ENCODE measurements around the gene DPEP3.

DPEP3 gene

DNA sequence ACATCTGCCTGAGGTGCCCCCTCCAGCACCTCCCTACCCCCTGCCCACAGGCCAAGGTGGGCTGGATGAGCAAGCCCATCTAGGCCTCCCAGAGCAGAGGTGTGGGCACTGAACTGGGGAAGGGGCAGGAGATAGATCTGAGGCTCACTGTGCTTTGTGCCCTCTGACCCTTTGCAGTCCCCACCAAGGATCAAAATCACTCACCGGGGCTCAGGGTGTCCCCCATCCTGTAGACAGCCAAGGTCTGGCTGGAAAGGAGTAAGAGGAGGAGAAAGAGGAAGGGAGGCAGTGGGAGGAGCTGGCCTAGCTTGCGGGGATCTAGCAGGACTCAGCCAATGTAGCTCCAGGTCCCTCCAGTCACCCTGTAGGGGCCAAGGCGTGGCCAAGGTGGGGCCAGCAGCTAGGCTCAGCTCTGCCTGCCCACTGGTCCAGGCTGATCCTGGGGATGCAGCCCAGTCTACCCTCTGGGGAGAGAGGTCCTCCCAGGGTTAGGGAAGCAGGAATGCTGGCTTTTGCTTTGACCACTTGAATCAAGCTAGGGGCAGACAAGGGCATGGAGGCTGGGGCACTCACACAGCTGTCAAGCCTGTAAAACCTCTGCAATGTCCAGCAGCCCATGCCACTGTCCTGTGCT lies 13.6 kb downstream of the DPEP3 start:
- no peak for DNase-seq

DNA sequence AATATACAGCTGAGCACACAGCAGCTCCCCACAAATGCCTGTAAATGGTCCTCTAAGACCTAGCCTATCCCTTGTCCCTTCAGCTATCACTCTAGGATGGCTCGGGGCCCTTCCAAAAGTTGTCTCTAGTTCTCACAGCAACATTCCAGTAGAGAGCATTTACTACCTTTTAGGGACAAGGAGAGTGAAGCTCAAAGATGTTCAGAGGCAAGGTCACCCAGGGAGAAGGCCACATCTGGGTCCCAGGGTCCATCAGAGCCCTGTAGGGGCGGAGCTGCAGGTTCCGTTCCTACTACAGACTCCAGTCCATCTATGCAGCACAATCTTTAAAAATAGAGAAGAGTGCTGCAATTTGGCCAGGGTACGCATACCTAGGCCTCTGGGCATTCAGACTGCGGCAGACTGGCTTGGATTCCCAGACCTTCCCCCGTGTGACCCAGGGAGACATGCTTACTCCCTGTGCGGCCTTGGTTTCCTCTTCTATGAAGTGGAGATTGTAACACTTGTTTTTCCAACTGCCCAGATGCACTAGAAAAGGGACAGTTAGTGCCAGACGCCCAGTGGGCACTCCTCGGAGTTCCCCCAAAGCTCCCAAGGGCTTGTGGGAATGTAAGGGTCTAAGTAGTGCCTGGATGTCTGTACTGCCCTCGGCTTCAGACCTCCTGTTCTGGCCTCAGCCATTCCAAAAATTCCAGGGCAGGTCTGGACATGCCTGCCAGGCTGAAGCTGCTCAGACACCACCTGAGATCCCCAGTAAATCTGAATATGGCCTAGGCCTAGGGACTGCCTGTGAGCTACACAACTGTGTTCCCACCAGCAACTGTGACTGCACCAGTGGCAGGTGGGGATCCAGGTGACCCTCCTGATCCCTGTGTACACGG lies 14.4 kb downstream of the DPEP3 start:
- DNase-seq, result no peak

DNA sequence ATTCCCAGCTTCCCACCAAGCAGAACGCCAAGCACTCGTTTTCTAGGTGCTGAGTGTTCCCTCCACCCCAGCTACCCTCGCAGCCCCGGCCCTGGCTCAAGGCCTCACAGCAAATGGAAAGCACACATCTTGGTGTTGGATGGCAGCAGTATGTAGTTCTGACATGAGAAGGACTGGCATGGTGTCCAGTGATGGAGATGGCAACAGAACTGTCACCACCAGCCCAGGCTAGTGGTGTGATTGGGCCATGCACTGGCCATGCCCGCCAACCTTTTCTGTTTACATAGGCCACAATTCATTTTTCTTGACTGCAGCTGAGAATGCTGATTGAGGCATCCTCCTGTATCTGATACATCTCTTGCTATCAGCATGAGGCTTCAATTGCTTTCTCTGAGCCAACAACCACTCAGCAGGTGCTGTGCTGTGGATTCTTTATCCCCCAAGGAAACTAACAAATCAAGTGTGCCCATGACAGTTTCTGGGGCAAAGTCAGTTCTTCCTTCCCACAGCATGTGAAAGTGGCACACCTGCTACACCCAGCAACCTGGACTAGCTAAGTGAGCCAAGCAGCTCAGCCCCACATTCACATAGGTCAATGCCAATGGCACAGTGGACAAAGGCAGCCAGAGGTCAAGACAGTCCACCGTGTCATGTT lies 15.7 kb downstream of the DPEP3 start:
- DNase-seq, result no peak

DNA sequence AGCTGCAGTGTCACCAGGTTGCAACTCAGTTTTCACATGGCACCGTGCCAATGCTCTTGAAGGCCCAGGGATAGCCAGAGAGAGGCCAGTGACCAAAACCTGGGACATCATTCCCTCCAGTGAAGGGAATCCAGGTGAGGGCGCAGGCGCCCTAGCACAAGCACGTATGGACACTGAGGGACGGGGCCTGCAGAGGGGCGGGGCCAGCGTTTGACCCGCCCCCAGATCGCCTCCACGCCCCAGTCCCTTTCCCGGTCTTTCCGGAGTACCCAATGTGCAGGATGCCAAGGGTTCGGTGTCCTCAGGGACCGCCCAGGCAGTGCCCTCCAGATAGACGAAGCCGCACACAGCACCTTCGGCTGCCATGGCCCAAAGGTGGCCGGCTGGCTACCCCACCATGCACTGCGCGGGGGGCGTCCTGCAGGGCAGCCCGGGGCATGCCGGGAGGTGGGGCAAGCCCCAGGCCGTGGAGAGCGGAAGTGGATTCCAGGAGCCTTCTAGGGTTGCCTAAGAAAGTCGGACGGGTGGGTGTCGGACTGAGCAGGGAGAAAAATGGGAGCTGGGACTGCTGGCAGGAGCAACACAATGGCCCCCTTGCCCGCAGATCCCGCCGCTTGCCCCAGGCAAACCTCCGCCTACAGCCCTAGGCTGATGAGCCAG lies 16.5 kb downstream of the DPEP3 start:
- no peak for DNase-seq

DNA sequence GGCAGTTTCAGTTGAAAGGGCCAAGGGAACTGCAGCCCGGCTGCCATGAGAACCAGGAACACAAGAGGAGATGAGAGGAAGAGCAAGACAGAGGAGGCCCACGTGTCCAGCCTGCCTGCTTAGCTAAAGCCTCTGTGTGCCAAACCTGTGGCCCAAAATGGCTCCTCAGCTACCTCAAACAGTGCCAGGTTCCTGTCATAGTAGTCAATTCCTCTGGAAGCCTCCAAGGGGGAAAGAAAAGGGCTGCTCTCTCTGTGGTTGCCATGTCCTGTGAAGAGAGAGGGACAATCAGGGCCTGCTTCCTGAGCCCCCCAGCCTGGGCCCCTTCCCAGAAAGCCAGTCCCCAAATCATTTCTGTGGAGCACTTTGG lies 17.0 kb downstream of the DPEP3 start:
- DNase-seq, result no peak

DNA sequence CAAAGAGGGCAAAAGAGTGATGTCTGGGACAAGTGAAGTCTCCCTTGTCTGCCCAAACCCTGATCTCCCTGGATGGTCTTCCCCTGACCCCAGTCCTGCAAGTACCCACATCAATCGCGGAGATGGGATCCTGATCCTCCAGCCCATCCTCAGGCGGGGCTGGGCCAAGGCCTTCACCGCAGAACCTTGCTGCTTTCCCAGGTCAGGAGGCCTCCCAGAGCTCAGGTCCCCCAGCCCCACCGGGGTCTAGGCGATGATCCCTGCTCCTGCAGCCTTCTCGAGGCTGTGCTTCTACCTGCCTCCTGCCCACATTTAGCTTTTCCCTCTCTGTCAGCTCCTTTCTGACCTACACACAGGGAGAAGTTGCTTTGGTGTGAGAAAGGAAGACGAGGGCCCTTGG lies 18.2 kb downstream of the DPEP3 start:
- DNase-seq, result no peak

DNA sequence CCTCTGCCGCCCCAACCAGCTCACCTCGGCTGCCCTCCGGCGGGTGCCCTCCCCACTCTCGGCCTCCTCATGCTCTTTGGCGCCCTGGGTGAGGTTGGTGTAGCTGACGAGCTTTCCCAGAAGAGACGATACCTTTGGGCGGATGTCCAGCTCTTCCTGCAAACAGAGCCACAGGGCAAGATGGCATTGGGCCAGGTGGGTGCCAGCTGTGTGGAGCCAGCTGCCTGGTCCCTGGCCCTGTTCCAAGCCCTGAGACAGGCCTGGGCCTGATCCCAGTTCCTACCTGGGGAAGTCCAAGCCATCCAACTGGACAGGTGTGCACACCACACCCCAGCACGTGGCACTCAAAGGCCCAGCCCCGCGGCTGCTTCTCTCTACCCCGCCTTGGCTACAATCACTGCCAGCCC lies 18.7 kb downstream of the DPEP3 start:
- no peak for DNase-seq

DNA sequence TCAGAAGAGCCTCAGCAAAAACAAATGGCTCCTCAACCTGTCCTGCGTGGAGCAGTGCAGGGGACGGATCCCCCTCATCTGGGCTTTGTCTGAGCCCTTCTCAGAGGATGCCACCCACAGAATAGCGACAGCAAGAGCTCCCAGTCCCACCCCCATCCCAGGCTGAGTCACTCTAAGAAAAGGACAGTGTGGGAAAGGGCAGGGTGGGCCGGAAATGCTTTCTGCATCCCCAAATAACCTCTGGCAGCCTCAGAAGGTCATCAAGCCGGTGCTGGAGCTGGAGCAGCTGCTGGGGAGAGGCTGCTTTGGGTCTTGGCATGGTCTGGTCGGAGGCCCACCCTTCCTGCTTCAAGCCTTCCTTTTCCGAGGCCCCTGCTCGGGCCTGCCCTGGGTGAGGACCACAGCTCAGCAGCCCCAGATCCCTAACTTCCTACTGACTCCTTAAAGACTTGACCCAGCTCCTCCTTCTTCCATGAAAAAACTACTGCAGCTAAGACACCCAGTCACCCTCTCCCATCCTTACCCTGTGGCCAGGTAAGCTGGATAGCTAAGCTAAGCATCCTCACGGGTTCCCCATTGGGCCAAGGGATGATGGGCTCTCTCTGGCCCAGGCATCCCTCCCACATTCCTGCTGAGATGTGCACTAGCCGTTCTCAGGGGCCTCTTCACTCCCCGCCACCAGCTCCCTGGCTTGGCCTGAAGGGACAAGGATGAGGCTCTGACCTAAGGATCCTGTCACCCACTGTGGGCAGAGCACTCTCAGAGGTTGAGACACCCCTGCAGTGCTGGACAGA lies 20.6 kb downstream of the DPEP3 start:
- no peak for DNase-seq

DNA sequence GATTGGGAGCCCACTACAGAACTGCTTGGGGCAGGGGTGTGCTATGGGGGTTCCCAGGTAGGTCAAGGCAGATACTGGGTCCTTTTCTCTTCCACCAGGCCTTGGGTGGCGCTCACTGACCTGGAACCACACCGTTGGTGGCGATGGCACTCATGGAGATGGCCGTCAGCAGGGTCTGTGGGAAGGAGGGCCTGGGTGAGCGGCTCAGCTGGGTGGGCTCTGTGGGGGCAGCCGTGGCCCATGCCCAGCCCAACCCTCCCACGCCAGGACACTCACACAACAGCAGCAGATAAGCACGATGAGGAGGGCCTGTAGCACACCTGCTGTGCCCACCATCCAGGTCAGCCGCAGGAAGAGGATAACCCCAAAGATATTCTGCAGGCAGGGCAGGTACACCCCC lies 22.7 kb downstream of the DPEP3 start:
- no peak for DNase-seq

DNA sequence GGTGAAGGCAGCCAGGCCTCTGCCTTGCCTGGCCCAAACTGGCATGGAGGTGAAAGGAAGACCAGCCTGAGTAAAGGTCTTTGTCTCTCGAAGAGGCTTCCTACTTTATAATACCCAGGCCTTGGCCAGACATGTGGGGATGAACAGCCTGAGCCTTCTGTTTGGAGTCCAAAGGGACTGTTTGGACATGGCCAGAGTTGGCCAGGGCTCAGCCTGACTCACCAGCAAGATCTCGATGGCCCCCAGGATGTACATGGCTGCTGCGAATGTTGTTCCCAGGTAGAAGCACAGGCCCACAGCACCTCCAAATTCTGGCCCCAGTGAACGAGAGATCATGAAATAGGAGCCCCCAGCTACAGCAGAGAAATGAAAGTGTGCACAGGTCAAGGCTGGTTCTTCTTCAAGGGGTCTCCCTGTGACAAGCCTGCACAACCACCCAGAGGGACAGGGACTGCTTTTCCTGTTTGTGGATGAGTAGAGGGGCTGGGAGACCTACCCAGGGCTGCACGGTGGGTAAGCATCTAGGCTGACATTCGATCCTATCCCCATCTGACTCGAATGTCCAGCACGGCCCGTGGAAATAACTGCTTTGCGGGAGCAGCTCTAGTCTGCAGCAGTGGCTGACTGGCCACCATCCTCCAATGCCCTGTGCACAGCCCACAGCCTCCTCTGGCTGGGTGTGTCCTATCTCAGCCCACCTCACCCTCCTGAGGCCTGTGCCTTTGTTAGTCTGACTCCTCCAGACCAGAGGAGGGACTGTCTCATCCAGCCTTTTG lies 25.7 kb downstream of the DPEP3 start:
- DNase-seq, result no peak

DNA sequence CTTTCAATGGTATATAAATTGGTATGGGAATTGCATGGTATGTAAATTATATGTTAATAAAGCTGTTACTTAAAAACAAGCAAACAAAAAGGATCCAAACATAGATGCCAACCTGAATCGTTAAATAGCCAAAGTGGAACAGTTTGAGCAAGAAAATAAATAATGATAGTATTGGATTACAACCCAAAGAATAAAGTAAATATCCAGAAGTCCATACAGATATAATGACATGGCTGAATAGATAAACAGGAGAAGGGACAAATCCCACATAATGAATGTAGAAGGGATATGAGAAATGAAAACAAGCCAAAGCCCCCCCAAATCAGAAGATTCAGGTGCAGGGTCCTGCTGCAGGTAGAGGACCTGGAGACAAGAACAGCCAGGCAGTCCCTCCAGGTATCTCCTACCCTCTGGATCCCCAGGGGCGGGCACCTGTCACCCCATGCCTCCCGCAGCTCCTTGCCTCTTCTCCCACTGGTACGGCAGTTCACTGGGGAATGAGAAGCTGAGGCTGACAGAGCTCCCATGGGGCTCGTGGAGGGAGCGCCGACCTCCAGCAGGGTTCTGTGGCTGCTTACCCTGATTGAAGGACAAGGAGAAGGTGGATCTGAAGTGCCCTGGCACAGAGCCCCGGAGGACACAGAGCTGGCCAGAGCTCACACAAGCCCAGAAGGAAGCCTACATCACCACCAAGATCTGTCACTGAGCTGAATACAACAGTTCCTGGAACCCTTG lies 26.5 kb downstream of the DPEP3 start:
- no peak for DNase-seq

DNA sequence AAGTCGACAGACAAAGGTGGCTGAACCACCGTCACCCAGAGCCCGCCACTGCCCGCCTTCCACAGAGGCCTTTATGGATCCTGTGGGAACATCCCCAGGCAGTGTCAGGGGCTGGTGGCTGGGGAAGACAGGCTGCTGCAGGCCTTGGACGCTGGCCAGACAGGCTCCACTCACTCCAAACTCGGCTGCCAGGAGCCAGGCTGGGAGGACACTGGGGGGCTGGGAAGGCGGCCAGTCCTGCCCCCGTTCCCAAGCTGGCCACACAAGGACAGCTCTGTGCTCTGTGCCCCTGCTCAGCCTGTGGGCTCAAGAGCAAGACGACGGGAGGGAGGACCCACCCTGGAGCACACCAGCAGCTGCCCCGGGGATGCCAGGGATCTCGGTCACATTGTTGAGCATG lies 28.8 kb downstream of the DPEP3 start:
- no peak for DNase-seq

DNA sequence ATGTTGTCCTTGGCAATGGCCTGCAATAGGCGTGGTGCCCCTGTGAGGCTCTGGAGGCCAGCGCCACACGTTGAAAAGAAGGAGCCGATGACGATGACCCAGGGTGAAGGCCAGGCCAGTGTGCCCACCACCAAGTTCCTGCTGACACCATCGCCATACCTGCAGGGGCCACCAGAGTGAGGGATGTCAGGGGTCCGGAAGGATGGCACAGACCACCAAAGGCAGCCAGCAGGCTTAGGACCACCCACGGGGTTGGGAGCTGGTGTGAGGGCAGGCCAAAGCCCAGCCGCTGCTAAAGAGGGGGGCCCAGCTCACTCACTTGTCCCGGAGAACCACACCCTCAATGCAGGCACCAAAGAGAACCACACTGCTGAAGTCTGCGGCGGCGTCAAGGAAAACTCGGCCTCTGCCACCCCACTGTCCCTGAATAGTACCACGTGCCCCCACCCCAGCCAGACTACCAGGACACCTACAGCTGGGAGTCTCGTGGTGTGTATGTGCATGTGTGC lies 29.9 kb downstream of the DPEP3 start:
- no peak for DNase-seq

DNA sequence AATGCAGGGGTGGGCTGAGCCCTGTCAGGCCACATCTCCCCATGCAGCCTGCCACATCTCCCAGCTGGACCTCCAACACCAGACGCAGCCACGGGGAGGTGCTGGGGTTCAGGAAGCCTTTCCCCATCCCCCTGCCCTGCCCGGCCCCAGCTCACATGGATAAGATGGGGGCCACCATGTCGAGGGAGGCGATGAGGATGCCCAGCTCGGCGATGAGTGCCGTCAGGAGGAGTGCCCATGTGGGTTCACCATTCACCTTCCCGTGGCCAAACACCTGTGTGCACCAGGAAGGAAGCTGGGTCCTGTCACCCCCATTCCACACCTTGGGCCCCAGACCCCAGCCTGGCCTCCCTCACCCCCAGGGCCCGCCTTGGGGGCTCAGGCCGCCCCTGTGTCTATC lies 30.7 kb downstream of the DPEP3 start:
- no peak for DNase-seq

DNA sequence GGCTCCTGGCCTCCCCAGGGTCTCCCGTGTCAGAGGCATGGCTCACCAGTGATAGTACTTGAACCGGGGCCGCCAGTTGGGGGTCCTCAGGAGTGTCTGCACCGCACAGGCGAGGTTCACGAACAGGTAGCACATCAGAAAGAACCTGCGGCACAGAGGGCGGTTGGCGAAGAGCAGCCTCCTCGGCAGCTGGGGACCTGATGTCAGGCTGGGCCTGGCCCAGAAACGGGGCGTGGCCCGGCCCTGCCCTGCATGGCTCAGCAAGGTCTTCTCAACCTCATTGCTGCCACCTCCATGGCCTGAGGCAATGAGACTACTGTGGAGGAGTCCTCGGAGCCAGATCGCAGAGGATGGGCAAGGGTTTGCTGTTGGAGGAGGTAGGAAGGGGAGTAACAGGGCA lies 32.3 kb downstream of the DPEP3 start:
- DNase-seq, result no peak

DNA sequence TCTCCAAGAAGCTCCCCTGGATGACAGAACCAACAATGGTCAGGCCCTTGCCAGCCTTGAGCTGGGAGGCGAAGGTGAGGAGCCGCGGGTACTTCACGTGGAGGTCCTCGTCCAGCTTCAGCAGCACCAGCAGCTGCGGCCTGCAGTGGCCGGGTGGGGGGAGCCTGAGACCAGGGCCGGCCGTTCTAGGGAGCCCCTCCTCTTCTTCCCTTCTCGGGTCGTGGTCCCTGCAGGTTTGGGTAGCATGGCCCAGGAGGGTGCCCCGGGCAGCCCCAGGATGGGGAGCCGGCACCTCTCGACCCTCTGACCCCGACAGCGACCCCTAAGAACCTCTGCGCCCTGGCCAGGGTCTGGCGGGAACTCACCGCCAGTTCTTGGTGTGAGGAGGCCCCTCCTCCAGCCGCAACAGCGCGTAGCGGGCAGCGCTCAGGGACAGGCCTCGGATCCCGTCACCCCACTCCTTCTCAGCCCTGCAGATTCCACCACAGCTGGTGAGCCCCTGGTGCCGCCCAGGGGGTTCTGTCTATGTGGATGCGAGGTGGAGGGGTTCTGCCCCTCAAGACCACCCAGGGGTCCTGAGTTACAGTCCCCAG lies 33.2 kb downstream of the DPEP3 start:
- no peak for DNase-seq

DNA sequence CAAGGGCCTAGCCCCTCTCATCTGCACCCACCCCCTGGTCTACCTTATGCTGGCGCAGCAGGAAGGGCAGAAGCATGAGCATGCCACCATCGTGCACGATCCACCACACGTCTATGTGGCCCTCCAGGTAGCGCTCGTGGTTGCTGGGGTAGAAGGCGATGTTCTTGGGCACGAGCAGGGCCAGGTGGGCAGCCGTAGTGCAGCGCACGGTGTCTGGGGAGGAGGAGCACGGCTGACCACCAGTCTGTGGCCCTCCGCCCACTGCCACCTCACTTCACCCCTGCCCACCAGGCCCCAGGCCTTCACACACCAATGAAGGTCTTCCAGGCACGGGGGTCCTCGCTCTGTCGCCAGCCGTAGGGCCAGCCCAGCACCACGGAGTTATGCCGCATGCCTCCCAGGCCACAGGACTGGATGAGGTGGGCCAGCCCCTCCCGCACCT lies 34.1 kb downstream of the DPEP3 start:
- no peak for DNase-seq

DNA sequence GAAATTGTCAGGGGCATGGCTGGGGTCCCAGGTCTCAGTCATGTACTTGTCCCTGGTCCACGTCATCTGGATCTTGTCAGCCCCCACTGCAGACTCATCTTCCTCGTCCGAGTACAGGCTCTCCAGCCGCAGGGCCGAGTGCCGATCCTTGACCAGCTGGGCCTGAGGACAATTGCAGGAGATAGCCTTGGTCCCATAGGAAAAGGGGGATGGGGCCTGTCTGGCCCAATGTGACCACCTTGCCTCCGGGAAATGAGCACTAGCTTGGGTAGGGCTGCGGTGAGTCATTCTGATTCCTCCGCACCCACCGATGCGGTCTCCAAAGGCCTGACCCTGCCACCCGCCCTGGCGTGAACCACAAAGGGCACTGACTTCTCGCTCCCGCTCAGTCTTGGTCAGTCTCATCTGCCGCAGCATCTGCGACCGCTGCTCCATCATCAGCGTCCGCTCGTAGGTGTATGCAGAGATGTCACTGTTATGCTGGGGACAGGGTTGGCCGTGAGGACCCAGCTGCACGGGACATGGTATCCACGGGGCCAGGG lies 34.8 kb downstream of the DPEP3 start:
- DNase-seq, result no peak

DNA sequence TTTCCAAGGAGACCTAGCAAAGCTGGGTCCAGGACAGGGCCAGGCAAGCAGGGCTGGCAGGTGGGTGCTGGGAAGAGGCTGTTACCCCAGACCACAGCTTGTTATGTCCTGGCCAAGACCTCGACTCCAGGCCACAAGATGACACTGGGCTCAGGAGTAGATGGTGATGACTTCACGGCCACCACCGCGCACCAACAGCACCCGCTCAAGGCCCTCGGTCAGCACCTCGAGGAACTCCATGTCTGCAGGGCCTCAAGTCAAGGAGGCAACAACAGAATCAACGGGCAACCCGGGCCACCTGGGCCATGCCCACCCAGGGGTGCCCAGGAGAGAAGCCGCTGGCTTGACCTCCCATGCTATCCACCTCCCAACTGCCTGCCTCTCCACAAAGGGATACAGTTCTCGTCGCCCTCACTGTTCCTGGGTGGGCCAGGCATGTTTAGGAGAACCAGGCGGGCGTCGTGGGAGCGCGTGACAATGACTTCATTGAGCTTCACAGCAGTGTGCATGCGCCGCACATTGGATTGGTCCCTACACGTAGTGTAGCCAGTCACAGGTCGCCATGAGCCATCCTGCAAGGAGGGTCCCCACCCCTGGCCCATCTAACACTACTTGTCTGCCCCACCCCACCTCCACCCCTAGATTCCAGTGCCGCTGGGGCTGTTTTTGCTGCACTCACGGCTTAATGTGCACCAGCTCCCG lies 35.5 kb downstream of the DPEP3 start:
- DNase-seq, result no peak

Data from T-helper 9 cell (primary cell).